Measurements from ENCODE around the gene ADM2. TPM values are rescaled to one million over a fixed set of nuclear protein-coding genes. Genes with fewer than 3 reads are reported as not detected.

Gene ADM2
- total RNA-seq, 1 experiment from 2014 or later: 10.9 TPM

- no peak for TF ChIP-seq ZNF263 (CRISPR knock-in tag; IDR thresholded peaks at IDR 0.05; ENCODE audit: low read depth)
- no peak for TF ChIP-seq GABPB1 (CRISPR knock-in tag; IDR thresholded peaks at IDR 0.05)
- no peak for TF ChIP-seq CREM (CRISPR knock-in tag; IDR thresholded peaks at IDR 0.05)
Measured at GRCh38 chr22:50488006-50488677, 6.8 kb downstream of the ADM2 start (continued).

- TF ChIP-seq ZNF219 (CRISPR knock-in tag; IDR thresholded peaks at IDR 0.05; ENCODE audit: borderline replicate concordance) (no peak), ZNF416 (CRISPR knock-in tag; IDR thresholded peaks at IDR 0.05) (no peak), ZNF423 (CRISPR knock-in tag; IDR thresholded peaks at IDR 0.05) (no peak), SMAD3 (CRISPR knock-in tag; IDR thresholded peaks at IDR 0.05; ENCODE audit: borderline replicate concordance) (no peak), FOXK1 (CRISPR knock-in tag; IDR thresholded peaks at IDR 0.05) (no peak), GABPB1 (CRISPR knock-in tag; IDR thresholded peaks at IDR 0.05) (no peak), TEAD1 (CRISPR knock-in tag; IDR thresholded peaks at IDR 0.05) (no peak), NR1H2 (CRISPR knock-in tag; IDR thresholded peaks at IDR 0.05) (no peak), CDX4 (CRISPR knock-in tag; IDR thresholded peaks at IDR 0.05; ENCODE audit: borderline replicate concordance) (no peak), ZSCAN18 (CRISPR knock-in tag; IDR thresholded peaks at IDR 0.05) (no peak), PRRX2 (CRISPR knock-in tag; IDR thresholded peaks at IDR 0.05) (no peak), ETV6 (CRISPR knock-in tag; IDR thresholded peaks at IDR 0.05) (no peak), ATF2 (CRISPR knock-in tag; IDR thresholded peaks at IDR 0.05; ENCODE audit: borderline replicate concordance, low read depth) (no peak), ATF3 (CRISPR knock-in tag; conservative IDR thresholded peaks at IDR 0.05) (no peak), FOXP1 (CRISPR knock-in tag; IDR thresholded peaks at IDR 0.05; ENCODE audit: borderline replicate concordance) (no peak), NFATC4 (CRISPR knock-in tag; IDR thresholded peaks at IDR 0.05) (no peak), ZBTB21 (CRISPR knock-in tag; IDR thresholded peaks at IDR 0.05; ENCODE audit: borderline replicate concordance) (no peak), USF1 (CRISPR knock-in tag; IDR thresholded peaks at IDR 0.05) (no peak), FOXP4 (CRISPR knock-in tag; IDR thresholded peaks at IDR 0.05) (no peak), NR3C1 (CRISPR knock-in tag; conservative IDR thresholded peaks at IDR 0.05; ENCODE audit: low read depth) (no peak)
- no peak for ATAC-seq
- Mint-ChIP-seq H3K4me1 (no peaks in the 10 kb centered on the region), H3K27ac (no peak overlapping the region), H3K36me3 (no peaks in the 10 kb centered on the region), H3K27me3 (ENCODE audit: low read depth) (peaks cover 4% of the 10 kb centered on the region; the same call in 1 of the 2 replicates), H3K9me3 (no peaks in the 10 kb centered on the region), H3K4me3 (no peak overlapping the region)
- ChIA-PET POLR2A (no interaction called here), CTCF (interaction anchor here (0.9 kb wide), 1 partner anchor 16 kb away, joined by 5 read pairs; no protein-coding TSS in a partner anchor)
- DNase-seq (ENCODE audit: low spot score): no peak
Measured at GRCh38 chr22:50488886-50489285, 7.5 kb downstream of the ADM2 start.
